Astrocyte (in vitro differentiated cells and primary cell): ENCODE measurements around the gene CISD2. TPM values are rescaled to one million over a fixed set of nuclear protein-coding genes. Genes with fewer than 3 reads are reported as not detected.
"Not testable (repeated sequence)": the region's sequence is repeated elsewhere in the genome, so short reads cannot be mapped to it uniquely, and the experiment has no call there.

Experiments
- DNase-seq: peaks from one replicate; pipeline ENCODE4 v3.0.0-alpha.2; 2010; ENCODE audit warnings: low read depth
- FAIRE-seq: peaks from 2 replicates; lab custom pipeline; 2011; peaks lifted over from hg19 to GRCh38; lab: Jason Lieb, UNC
- H2AFZ ChIP-seq: 2 replicates; pipeline ENCODE4 v1.6.0; 2012; ENCODE audit warnings: low read depth, low read length, inconsistent platforms
- H3K27ac ChIP-seq: 2 replicates; pipeline ENCODE4 v1.5.1; 2011; ENCODE audit warnings: low read depth, low read length, inconsistent platforms
- H3K27me3 ChIP-seq: 2 replicates; pipeline ENCODE4 v1.6.0; 2011; ENCODE audit warnings: low read length, inconsistent platforms; ENCODE audit not compliant: insufficient read depth
- H3K36me3 ChIP-seq: 2 replicates; pipeline ENCODE4 v1.5.1; 2011; ENCODE audit warnings: low read length, inconsistent platforms; ENCODE audit not compliant: insufficient read depth
- H3K4me1 ChIP-seq: 2 replicates; pipeline ENCODE4 v1.5.1; 2011; ENCODE audit warnings: low read length, inconsistent platforms; ENCODE audit not compliant: insufficient read depth
- H3K4me2 ChIP-seq: 2 replicates; pipeline ENCODE4 v1.6.0; 2012; ENCODE audit warnings: low read length, inconsistent platforms
- H3K4me3 ChIP-seq: 2 replicates; pipeline ENCODE4 v1.5.1; 2011; ENCODE audit warnings: low read depth, mild to moderate bottlenecking, low read length, inconsistent platforms; ENCODE audit not compliant: insufficient read depth
- H3K79me2 ChIP-seq: 2 replicates; pipeline ENCODE4 v1.6.0; 2012; ENCODE audit warnings: mild to moderate bottlenecking, low read length, inconsistent platforms; ENCODE audit not compliant: insufficient read depth
- H3K9ac ChIP-seq: 2 replicates; pipeline ENCODE4 v1.6.0; 2012; ENCODE audit warnings: mild to moderate bottlenecking, low read length, inconsistent platforms
- H3K9me3 ChIP-seq: 2 replicates; pipeline ENCODE4 v1.5.1; 2012; ENCODE audit warnings: low read depth, mild to moderate bottlenecking, low read length, inconsistent platforms; ENCODE audit not compliant: insufficient read depth
- H4K20me1 ChIP-seq: 2 replicates; pipeline ENCODE4 v1.6.0; 2012; ENCODE audit warnings: low read length, inconsistent platforms; ENCODE audit not compliant: insufficient read depth
- H3K27ac Mint-ChIP-seq: one replicate; pipeline ENCODE4 v1.8.0; 2021; ENCODE audit warnings: mild to moderate bottlenecking, mixed read lengths; ENCODE audit not compliant: unreplicated experiment
- H3K27me3 Mint-ChIP-seq: one replicate; pipeline ENCODE4 v1.8.0; 2021; ENCODE audit warnings: low read depth, mixed read lengths; ENCODE audit not compliant: unreplicated experiment
- H3K36me3 Mint-ChIP-seq: one replicate; pipeline ENCODE4 v1.8.0; 2021; ENCODE audit warnings: low read depth, mixed read lengths; ENCODE audit not compliant: unreplicated experiment
- H3K4me1 Mint-ChIP-seq: one replicate; pipeline ENCODE4 v1.8.0; 2021; ENCODE audit warnings: low read depth, mixed read lengths; ENCODE audit not compliant: unreplicated experiment
- H3K4me3 Mint-ChIP-seq: one replicate; pipeline ENCODE4 v1.8.0; 2021; ENCODE audit warnings: mild to moderate bottlenecking, moderate library complexity, mixed read lengths; ENCODE audit not compliant: unreplicated experiment
- H3K9me3 Mint-ChIP-seq: one replicate; pipeline ENCODE4 v1.8.0; 2021; ENCODE audit warnings: mild to moderate bottlenecking, mixed read lengths; ENCODE audit not compliant: unreplicated experiment
- EZH2 ChIP-seq: IDR thresholded peaks from 2 replicates; pipeline ENCODE4 v1.6.1; 2012; ENCODE audit warnings: mild to moderate bottlenecking, low read length, inconsistent platforms; ENCODE audit not compliant: insufficient read depth
- total RNA-seq: library from RNA; stranded (reverse); gene quantifications from 2 replicates; pipeline ENCODE4 v1.2.1, GENCODE V29; 2021
- TF ChIP-seq, protein P1 (sequence below): IDR thresholded peaks from 2 replicates; pipeline ENCODE4 v1.5.1; 2011; ENCODE audit warnings: low read depth, mild to moderate bottlenecking, inconsistent platforms, low read length, moderate library complexity; ENCODE audit not compliant: insufficient read depth

CISD2 gene
- total RNA-seq, 1 donor from 2014 or later: 31.0 TPM

DNA sequence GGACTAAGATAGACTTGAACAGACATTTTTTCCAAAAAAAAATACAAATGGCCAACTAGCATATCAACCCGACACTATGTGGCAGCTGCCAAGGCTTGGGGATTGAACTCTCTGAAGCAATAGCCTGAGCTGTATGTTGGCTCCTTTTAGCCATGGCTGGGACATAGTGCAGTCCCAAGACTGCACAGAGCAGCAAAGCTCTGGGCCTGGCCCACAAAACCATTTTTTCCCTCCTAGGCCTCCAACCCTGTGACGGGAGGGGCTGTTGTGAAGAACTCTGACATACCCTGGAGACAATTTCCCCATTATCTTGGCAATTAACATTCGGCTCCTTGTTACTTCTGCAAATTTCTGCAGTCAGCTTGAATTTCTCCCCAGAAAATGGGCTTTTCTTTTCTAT lies 50.1 kb downstream of the CISD2 start:
- Histone ChIP-seq H3K4me1 (no peaks in the 10 kb centered on the region), H3K79me2 (no peaks in the 10 kb centered on the region), H3K9ac (no peak overlapping the region), H2AFZ (no peak overlapping the region), H3K4me2 (no peak overlapping the region), H3K9me3 (no peaks in the 10 kb centered on the region), H3K36me3 (no peaks in the 10 kb centered on the region), H3K27me3 (no peaks in the 10 kb centered on the region), H3K27ac (no peak overlapping the region), H4K20me1 (no peaks in the 10 kb centered on the region), H3K4me3 (no peak overlapping the region)
- Mint-ChIP-seq H3K9me3 (peaks cover 11% of the 10 kb centered on the region), H3K4me3 (no peak overlapping the region), H3K27ac (no peak overlapping the region), H3K27me3 (no peaks in the 10 kb centered on the region), H3K36me3 (no peaks in the 10 kb centered on the region), H3K4me1 (no peaks in the 10 kb centered on the region)
- FAIRE-seq (no peak), DNase-seq (no peak)
- TF ChIP-seq EZH2: no peak
- TF ChIP-seq, protein P1, sequence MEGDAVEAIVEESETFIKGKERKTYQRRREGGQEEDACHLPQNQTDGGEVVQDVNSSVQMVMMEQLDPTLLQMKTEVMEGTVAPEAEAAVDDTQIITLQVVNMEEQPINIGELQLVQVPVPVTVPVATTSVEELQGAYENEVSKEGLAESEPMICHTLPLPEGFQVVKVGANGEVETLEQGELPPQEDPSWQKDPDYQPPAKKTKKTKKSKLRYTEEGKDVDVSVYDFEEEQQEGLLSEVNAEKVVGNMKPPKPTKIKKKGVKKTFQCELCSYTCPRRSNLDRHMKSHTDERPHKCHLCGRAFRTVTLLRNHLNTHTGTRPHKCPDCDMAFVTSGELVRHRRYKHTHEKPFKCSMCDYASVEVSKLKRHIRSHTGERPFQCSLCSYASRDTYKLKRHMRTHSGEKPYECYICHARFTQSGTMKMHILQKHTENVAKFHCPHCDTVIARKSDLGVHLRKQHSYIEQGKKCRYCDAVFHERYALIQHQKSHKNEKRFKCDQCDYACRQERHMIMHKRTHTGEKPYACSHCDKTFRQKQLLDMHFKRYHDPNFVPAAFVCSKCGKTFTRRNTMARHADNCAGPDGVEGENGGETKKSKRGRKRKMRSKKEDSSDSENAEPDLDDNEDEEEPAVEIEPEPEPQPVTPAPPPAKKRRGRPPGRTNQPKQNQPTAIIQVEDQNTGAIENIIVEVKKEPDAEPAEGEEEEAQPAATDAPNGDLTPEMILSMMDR: no peak

- H3K27ac ChIP-seq, H4K20me1 ChIP-seq, DNase-seq, H3K4me2 ChIP-seq, H3K9me3 ChIP-seq, H3K79me2 ChIP-seq, H2AFZ ChIP-seq, H3K4me3 Mint-ChIP-seq, FAIRE-seq, H3K36me3 ChIP-seq, H3K4me3 ChIP-seq, H3K9ac ChIP-seq, H3K9me3 Mint-ChIP-seq, H3K4me1 ChIP-seq, H3K36me3 Mint-ChIP-seq, H3K27ac Mint-ChIP-seq, H3K27me3 Mint-ChIP-seq, H3K4me1 Mint-ChIP-seq, H3K27me3 ChIP-seq: not testable (repeated sequence)
These were observed 50.9 kb downstream of the CISD2 start for GRCh38 chr4:102919697-102920096.

DNA sequence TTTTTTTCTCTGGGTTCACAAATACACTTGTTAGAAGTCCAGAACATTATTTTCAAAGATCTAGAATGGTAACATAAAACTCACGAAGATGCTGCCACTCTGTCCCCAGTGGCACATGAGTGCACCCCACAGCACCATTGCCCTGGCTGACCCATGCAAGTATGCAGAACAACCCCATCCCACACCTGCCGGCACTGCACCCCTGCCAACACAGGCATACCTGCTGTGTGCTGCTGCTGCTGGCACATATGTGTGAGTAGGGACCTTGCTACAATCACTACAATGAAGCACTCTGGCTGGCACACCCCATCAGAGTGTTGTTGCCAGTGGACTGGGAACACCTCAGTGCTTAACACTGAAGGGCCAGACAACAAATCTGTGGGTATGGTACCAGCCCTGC lies 66.9 kb downstream of the CISD2 start:
- H2AFZ ChIP-seq: no peak overlapping the region
- DNase-seq (no peak), FAIRE-seq (no peak)
- no peaks in the 10 kb centered on the region for H3K9me3 ChIP-seq
- no peaks in the 10 kb centered on the region for H3K79me2 ChIP-seq
- H3K4me2 ChIP-seq: no peak overlapping the region
- no peak overlapping the region for H3K4me3 Mint-ChIP-seq
- no peaks in the 10 kb centered on the region for H3K4me1 Mint-ChIP-seq
- no peak overlapping the region for H3K9ac ChIP-seq
- H3K27me3 Mint-ChIP-seq: peaks cover 4% of the 10 kb centered on the region
- H3K36me3 Mint-ChIP-seq: no peaks in the 10 kb centered on the region
- no peak overlapping the region for H3K27ac Mint-ChIP-seq
- no peaks in the 10 kb centered on the region for H3K36me3 ChIP-seq
- no peak overlapping the region for H3K27ac ChIP-seq
- no peak overlapping the region for H3K4me3 ChIP-seq
- TF ChIP-seq, protein P1: no peak
- TF ChIP-seq EZH2: no peak
- no peaks in the 10 kb centered on the region for H3K27me3 ChIP-seq
- H4K20me1 ChIP-seq: no peaks in the 10 kb centered on the region
- H3K9me3 Mint-ChIP-seq: no peaks in the 10 kb centered on the region
- H3K4me1 ChIP-seq: no peaks in the 10 kb centered on the region

GRCh38 chr4:102938063-102938462 lies 69.3 kb downstream of the CISD2 start:
- not testable (repeated sequence) for H3K4me1 Mint-ChIP-seq, H3K9me3 Mint-ChIP-seq, H3K9ac ChIP-seq, DNase-seq, H3K27me3 Mint-ChIP-seq, H2AFZ ChIP-seq, H3K36me3 Mint-ChIP-seq, H3K27ac ChIP-seq, FAIRE-seq, H3K27me3 ChIP-seq, H3K4me3 Mint-ChIP-seq, H3K79me2 ChIP-seq, H3K36me3 ChIP-seq, H3K4me3 ChIP-seq, H3K4me2 ChIP-seq, H3K4me1 ChIP-seq, H3K27ac Mint-ChIP-seq, H3K9me3 ChIP-seq, H4K20me1 ChIP-seq
